ENCODE results near the gene FCGR3B.
A peak's percentile ranks its signal among the peaks of the same experiment; 100 is the strongest.
"Not testable (repeated sequence)": the region's sequence is repeated elsewhere in the genome, so short reads cannot be mapped to it uniquely, and the experiment has no call there.

Gene FCGR3B

GRCh38 chr1:161647507-161648360 is 16.8 kb upstream of the FCGR3B start:
- not testable (repeated sequence) for H3K27me3 ChIP-seq (ENCODE audit: control insufficient read depth, low read length); H3F3A ChIP-seq (ENCODE audit: control insufficient read depth, insufficient read depth); H3K9me2 ChIP-seq (replicated peaks; ENCODE audit: control insufficient read depth, low read length); H3K36me3 ChIP-seq (ENCODE audit: control insufficient read depth, low read length); H4K20me1 ChIP-seq (ENCODE audit: control insufficient read depth, insufficient read depth, low read depth, low read length); H3K4me3 ChIP-seq (ENCODE audit: low read length); H3K9me3 ChIP-seq (ENCODE audit: control insufficient read depth, insufficient read depth, low read length); H3K79me2 ChIP-seq (ENCODE audit: control insufficient read depth, low read length); H3K27ac ChIP-seq (ENCODE audit: low read depth, low read length); H3K4me2 ChIP-seq (ENCODE audit: low read length)
- peak; percentile 52 for TF ChIP-seq CTCF (IDR thresholded peaks at IDR 0.05; ENCODE audit: low read depth, low read length, poor library complexity, severe bottlenecking)
- peaks cover 11% of the 10 kb centered on the region for H3K4me1 ChIP-seq (ENCODE audit: control insufficient read depth, low read length)

GRCh38 chr1:161644855-161645254 is 13.9 kb upstream of the FCGR3B start:
- H3K4me2 ChIP-seq (ENCODE audit: low read length); H3K36me3 ChIP-seq (ENCODE audit: control insufficient read depth, low read length); H3K27ac ChIP-seq (ENCODE audit: low read depth, low read length); H3K9me3 ChIP-seq (ENCODE audit: control insufficient read depth, insufficient read depth, low read length); H4K20me1 ChIP-seq (ENCODE audit: control insufficient read depth, insufficient read depth, low read depth, low read length); H3K9me2 ChIP-seq (replicated peaks; ENCODE audit: control insufficient read depth, low read length); H3K27me3 ChIP-seq (ENCODE audit: control insufficient read depth, low read length); H3F3A ChIP-seq (ENCODE audit: control insufficient read depth, insufficient read depth); H3K79me2 ChIP-seq (ENCODE audit: control insufficient read depth, low read length); H3K4me3 ChIP-seq (ENCODE audit: low read length): not testable (repeated sequence)
- peaks cover 17% of the 10 kb centered on the region for H3K4me1 ChIP-seq (ENCODE audit: control insufficient read depth, low read length)

- not testable (repeated sequence) for H4K20me1 ChIP-seq (ENCODE audit: control insufficient read depth, insufficient read depth, low read depth, low read length); H3K4me2 ChIP-seq (ENCODE audit: low read length); H3K27me3 ChIP-seq (ENCODE audit: control insufficient read depth, low read length); H3K4me3 ChIP-seq (ENCODE audit: low read length); H3K9me3 ChIP-seq (ENCODE audit: control insufficient read depth, insufficient read depth, low read length); H3K9me2 ChIP-seq (replicated peaks; ENCODE audit: control insufficient read depth, low read length); H3K27ac ChIP-seq (ENCODE audit: low read depth, low read length); H3F3A ChIP-seq (ENCODE audit: control insufficient read depth, insufficient read depth); H3K79me2 ChIP-seq (ENCODE audit: control insufficient read depth, low read length); H3K36me3 ChIP-seq (ENCODE audit: control insufficient read depth, low read length)
- H3K4me1 ChIP-seq (ENCODE audit: control insufficient read depth, low read length) = peaks cover 11% of the 10 kb centered on the region
Measured at GRCh38 chr1:161643481-161644208, 12.7 kb upstream of the FCGR3B start.

GRCh38 chr1:161642697-161643096 is 11.7 kb upstream of the FCGR3B start:
- 0 out of 2 replicates have a peak overlapping the region, but pooled peaks have one; percentile 21 for H3K4me2 ChIP-seq (ENCODE audit: low read length)
- not testable (repeated sequence) for H3K36me3 ChIP-seq (ENCODE audit: control insufficient read depth, low read length); H3K27me3 ChIP-seq (ENCODE audit: control insufficient read depth, low read length)

GRCh38 chr1:161639203-161639602 is 8.2 kb upstream of the FCGR3B start:
- not testable (repeated sequence) for H3K9me3 ChIP-seq (ENCODE audit: control insufficient read depth, insufficient read depth, low read length); H3F3A ChIP-seq (ENCODE audit: control insufficient read depth, insufficient read depth); H3K27me3 ChIP-seq (ENCODE audit: control insufficient read depth, low read length)

More at GRCh38 chr1:161642697-161643096, 11.7 kb upstream of the FCGR3B start:
- H3K9me2 ChIP-seq (replicated peaks; ENCODE audit: control insufficient read depth, low read length); H3K4me1 ChIP-seq (ENCODE audit: control insufficient read depth, low read length); H3K27ac ChIP-seq (ENCODE audit: low read depth, low read length); H3K79me2 ChIP-seq (ENCODE audit: control insufficient read depth, low read length); H3K9me3 ChIP-seq (ENCODE audit: control insufficient read depth, insufficient read depth, low read length); H3F3A ChIP-seq (ENCODE audit: control insufficient read depth, insufficient read depth); H3K4me3 ChIP-seq (ENCODE audit: low read length); H4K20me1 ChIP-seq (ENCODE audit: control insufficient read depth, insufficient read depth, low read depth, low read length): not testable (repeated sequence)

GRCh38 chr1:161638251-161638993 is 7.4 kb upstream of the FCGR3B start:
- not testable (repeated sequence) for H3K27ac ChIP-seq (ENCODE audit: low read depth, low read length)

More at GRCh38 chr1:161639203-161639602, 8.2 kb upstream of the FCGR3B start:
- not testable (repeated sequence) for H3K4me3 ChIP-seq (ENCODE audit: low read length); H3K79me2 ChIP-seq (ENCODE audit: control insufficient read depth, low read length); H3K9me2 ChIP-seq (replicated peaks; ENCODE audit: control insufficient read depth, low read length); H4K20me1 ChIP-seq (ENCODE audit: control insufficient read depth, insufficient read depth, low read depth, low read length); H3K4me1 ChIP-seq (ENCODE audit: control insufficient read depth, low read length); H3K27ac ChIP-seq (ENCODE audit: low read depth, low read length); H3K4me2 ChIP-seq (ENCODE audit: low read length); H3K36me3 ChIP-seq (ENCODE audit: control insufficient read depth, low read length)

GRCh38 chr1:161636976-161637375 is 6.0 kb upstream of the FCGR3B start:
- H3K9me3 ChIP-seq (ENCODE audit: control insufficient read depth, insufficient read depth, low read length); H3K4me3 ChIP-seq (ENCODE audit: low read length); H3K79me2 ChIP-seq (ENCODE audit: control insufficient read depth, low read length); H4K20me1 ChIP-seq (ENCODE audit: control insufficient read depth, insufficient read depth, low read depth, low read length); H3K27ac ChIP-seq (ENCODE audit: low read depth, low read length); H3K36me3 ChIP-seq (ENCODE audit: control insufficient read depth, low read length); H3K4me2 ChIP-seq (ENCODE audit: low read length); H3K4me1 ChIP-seq (ENCODE audit: control insufficient read depth, low read length); H3K27me3 ChIP-seq (ENCODE audit: control insufficient read depth, low read length); H3F3A ChIP-seq (ENCODE audit: control insufficient read depth, insufficient read depth); H3K9me2 ChIP-seq (replicated peaks; ENCODE audit: control insufficient read depth, low read length): not testable (repeated sequence)

More at GRCh38 chr1:161638251-161638993, 7.4 kb upstream of the FCGR3B start:
- not testable (repeated sequence) for H3K4me3 ChIP-seq (ENCODE audit: low read length); H4K20me1 ChIP-seq (ENCODE audit: control insufficient read depth, insufficient read depth, low read depth, low read length); H3K4me2 ChIP-seq (ENCODE audit: low read length); H3K4me1 ChIP-seq (ENCODE audit: control insufficient read depth, low read length); H3F3A ChIP-seq (ENCODE audit: control insufficient read depth, insufficient read depth); H3K9me3 ChIP-seq (ENCODE audit: control insufficient read depth, insufficient read depth, low read length); H3K36me3 ChIP-seq (ENCODE audit: control insufficient read depth, low read length); H3K79me2 ChIP-seq (ENCODE audit: control insufficient read depth, low read length); H3K9me2 ChIP-seq (replicated peaks; ENCODE audit: control insufficient read depth, low read length); H3K27me3 ChIP-seq (ENCODE audit: control insufficient read depth, low read length)

Measured in DOHH2 (cell line).